GM12864 (cell line): ENCODE data around the gene LDLRAP1.
"Not testable (repeated sequence)": the region's sequence is repeated elsewhere in the genome, so short reads cannot be mapped to it uniquely, and the experiment has no call there.

ENCODE experiments used
- DNase-seq: peaks from one replicate; pipeline ENCODE4 v3.0.0-alpha.2; 2011; ENCODE audit warnings: low read depth
- H3K4me3 ChIP-seq: 2 replicates; pipeline ENCODE4 v1.5.1; 2011; ENCODE audit warnings: mild to moderate bottlenecking, low read depth, low read length, control low read depth
- TF ChIP-seq, protein P1 (sequence below): IDR thresholded peaks from 2 replicates; pipeline ENCODE4 v1.5.1; 2011; ENCODE audit warnings: low read depth, mild to moderate bottlenecking, moderate library complexity, low read length, control low read depth, inconsistent platforms; ENCODE audit errors: missing control alignments

LDLRAP1 gene

GRCh38 chr1:25504706-25505595 is 38.5 kb upstream of the LDLRAP1 start:
- DNase-seq: no peak

GRCh38 chr1:25505656-25506385 is 37.6 kb upstream of the LDLRAP1 start:
- TF ChIP-seq, protein P1, sequence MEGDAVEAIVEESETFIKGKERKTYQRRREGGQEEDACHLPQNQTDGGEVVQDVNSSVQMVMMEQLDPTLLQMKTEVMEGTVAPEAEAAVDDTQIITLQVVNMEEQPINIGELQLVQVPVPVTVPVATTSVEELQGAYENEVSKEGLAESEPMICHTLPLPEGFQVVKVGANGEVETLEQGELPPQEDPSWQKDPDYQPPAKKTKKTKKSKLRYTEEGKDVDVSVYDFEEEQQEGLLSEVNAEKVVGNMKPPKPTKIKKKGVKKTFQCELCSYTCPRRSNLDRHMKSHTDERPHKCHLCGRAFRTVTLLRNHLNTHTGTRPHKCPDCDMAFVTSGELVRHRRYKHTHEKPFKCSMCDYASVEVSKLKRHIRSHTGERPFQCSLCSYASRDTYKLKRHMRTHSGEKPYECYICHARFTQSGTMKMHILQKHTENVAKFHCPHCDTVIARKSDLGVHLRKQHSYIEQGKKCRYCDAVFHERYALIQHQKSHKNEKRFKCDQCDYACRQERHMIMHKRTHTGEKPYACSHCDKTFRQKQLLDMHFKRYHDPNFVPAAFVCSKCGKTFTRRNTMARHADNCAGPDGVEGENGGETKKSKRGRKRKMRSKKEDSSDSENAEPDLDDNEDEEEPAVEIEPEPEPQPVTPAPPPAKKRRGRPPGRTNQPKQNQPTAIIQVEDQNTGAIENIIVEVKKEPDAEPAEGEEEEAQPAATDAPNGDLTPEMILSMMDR: no peak
- DNase-seq: no peak
- no peak overlapping the region for H3K4me3 ChIP-seq

More at GRCh38 chr1:25504706-25505595, 38.5 kb upstream of the LDLRAP1 start:
- TF ChIP-seq, protein P1: no peak
- no peak overlapping the region for H3K4me3 ChIP-seq

DNA sequence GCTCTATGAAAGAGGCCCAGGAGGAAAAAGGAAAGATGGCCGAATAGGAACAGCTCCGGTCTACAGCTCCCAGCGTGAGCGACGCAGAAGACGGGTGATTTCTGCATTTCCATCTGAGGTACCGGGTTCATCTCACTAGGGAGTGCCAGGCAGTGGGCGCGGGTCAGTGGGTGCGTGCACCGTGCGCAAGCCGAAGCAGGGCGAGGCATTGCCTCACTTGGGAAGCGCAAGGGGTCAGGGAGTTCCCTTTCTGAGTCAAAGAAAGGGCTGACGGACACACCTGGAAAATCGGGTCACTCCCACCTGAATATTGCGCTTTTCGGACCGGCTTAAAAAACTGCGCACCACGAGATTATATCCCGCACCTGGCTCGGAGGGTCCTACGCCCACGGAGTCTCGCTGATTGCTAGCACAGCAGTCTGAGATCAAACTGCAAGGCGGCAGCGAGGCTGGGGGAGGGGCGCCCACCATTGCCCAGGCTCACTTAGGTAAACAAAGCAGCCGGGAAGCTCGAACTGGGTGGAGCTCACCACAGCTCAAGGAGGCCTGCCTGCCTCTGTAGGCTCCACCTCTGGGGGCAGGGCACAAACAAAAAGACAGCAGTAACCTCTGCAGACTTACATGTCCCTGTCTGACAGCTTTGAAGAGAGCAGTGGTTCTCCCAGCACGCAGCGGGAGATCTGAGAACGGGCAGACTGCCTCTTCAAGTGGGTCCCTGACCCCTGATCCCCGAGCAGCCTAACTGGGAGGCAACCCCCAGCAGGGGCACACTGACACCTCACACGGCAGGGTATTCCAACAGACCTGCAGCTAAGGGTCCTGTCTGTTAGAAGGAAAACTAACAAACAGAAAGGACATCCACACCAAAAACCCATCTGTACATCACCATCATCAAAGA is 36.6 kb upstream of the LDLRAP1 start:
- not testable (repeated sequence) for H3K4me3 ChIP-seq, DNase-seq

DNA sequence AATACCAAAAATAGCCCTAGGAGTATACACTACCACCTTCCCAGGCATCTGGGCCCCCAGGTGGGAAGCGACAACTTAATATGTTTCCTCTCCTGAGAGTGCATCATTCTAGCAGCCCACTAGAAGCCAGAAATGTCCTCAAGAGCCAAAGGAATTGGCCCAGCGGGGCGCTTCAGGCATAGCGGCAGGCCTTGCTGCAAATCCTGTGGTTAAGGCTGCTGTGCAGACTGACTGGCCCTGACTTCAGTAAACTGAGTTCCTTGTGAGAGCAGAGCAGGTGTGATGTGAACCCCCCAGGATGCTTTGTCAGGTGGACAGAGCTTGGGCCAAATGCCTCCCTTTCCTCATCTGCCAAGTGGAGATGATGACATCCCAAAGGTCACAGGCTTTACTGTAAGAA is 29.7 kb upstream of the LDLRAP1 start:
- H3K4me3 ChIP-seq: no peak overlapping the region
- TF ChIP-seq, protein P1: no peak
- DNase-seq: no peak

GRCh38 chr1:25515033-25515432 is 28.4 kb upstream of the LDLRAP1 start:
- DNase-seq: no peak
- TF ChIP-seq, protein P1: no peak
- no peak overlapping the region for H3K4me3 ChIP-seq

- DNase-seq: no peak
- TF ChIP-seq, protein P1: no peak
- H3K4me3 ChIP-seq: no peak overlapping the region
Observed at GRCh38 chr1:25516686-25517085, 26.7 kb upstream of the LDLRAP1 start.
